Pulmonary artery endothelial cell (primary cell): ENCODE measurements around the gene RBL1. TPM values are rescaled to one million over a fixed set of nuclear protein-coding genes. Genes with fewer than 3 reads are reported as not detected.
A peak's percentile ranks its signal among the peaks of the same experiment; 100 is the strongest.
"Not testable (repeated sequence)": the region's sequence is repeated elsewhere in the genome, so short reads cannot be mapped to it uniquely, and the experiment has no call there.

Experiments used
- DNase-seq: peaks from one replicate; pipeline ENCODE4 v3.0.0-alpha.2; 2011; ENCODE audit warnings: low read depth, low spot score
- total RNA-seq: library from RNA; depleted of rRNA; stranded (reverse); fragments of >200 nt; gene quantifications from 2 replicates; pipeline ENCODE4 v1.2.3, GENCODE V29; 2014

Gene RBL1
- total RNA-seq, 1 donor from 2014 or later, result 13.1 TPM

DNA sequence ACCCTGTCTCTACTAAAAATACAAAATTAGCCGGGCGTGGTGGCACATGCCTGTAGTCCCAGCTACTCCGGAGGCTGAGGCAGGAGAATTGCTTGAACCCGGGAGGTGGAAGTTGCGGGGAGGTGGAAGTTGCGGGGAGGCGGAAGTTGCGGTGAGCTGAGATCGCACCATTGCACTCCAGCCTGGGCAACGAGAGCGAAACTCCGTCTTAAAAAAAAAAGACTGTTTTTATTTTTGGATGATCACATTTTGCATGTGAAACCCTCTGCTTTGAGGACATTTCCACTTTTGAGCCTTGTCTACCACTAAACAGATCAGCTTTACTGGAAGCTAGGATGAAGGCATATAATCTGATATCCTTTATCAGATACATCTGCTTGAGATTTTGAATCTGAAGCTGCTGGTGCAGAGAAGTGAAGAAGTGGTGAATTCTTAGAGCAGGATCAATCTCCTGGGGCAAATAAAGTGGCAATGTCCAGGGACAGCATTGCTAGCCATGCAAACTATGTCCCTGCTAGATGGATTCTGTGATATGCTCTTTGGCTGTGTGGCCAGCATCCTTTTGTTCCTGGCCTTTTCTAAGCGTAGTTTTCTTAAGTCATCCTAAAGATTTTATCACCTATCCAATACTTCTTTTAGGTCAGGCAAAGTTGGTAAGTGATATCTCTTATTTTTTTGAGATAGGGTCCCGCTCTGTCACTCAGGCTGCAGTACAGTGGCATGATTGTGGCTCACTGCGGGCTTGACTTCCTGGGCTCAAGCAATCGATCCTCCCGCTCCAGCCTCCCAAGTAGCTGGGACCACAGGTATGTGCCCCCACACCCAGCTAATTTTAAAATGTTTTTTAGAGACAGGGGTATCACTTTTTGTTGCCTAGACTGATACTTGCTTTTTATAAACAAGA lies 23.3 kb downstream of the RBL1 start:
- DNase-seq, result no peak

GRCh38 chr20:37071481-37071911 lies 24.3 kb downstream of the RBL1 start:
- peak; percentile 4 for DNase-seq

GRCh38 chr20:37069563-37069962 lies 26.2 kb downstream of the RBL1 start:
- DNase-seq, result not testable (repeated sequence)

- no peak for DNase-seq
These were observed 29.6 kb downstream of the RBL1 start for GRCh38 chr20:37066168-37066567.

DNA sequence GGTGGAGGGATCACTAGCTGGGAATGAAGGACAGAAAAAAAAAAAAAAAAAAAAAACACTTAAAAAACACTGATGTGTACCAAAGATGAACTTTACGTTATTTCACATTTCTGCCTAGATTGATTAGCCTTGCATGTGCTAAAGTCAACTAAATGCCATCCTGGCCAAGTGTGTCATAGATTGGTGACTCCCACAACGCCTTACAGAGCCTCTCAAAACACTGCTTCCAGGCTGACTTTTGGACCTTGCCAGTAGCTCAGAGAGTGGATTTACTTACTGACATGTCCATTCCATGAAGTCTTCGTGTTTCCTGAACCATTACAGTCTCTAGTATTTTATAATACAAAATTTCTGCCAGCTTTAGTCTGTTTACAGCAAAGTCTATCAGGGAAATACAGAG lies 40.5 kb downstream of the RBL1 start:
- no peak for DNase-seq

- no peak for DNase-seq
These were observed 42.4 kb downstream of the RBL1 start for GRCh38 chr20:37053230-37053950.

DNA sequence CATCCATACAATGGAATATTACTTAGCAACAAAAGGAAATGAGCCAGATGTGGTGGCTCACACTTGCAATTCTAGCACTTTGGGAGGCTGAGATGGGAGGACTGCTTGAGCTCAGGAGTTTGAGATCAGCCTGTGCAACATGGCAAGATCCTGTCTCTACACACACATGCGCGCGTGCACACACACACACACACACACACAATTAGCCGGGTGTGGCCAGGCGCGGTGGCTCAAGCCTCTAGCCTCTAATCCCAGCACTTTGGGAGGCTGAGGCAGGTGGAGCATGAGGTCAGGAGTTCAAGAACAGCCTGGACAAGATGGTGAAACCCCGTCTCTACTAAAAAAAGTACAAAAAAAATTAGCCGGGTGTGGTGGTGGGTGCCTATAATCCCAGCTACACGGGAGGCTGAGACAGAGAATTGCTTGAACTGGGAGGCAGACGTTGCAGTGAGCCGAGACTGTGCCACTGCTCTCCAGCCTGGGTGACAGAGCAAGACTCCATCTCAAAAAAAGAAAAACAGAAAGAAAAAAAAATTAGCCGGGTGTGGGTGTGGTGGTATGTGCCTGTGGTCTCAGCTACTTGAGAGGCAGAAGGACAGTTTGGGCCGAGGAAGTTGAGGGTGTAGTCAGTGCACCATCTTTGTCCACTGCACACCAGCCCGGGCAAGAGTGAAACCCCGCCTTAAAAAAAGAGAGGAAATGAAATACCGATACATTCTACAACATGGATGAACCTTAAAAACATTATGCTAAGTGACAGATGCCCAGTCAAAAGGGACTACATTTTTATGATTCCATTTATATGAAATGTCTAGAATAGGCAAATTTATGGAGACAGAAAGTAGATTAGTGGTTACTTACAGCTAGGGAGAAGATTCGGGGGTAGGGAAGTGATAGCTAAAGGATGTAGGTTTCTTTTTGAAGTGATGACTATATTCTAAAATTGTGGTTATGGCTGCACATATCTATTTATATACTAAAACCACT lies 52.5 kb downstream of the RBL1 start:
- DNase-seq, result no peak

DNA sequence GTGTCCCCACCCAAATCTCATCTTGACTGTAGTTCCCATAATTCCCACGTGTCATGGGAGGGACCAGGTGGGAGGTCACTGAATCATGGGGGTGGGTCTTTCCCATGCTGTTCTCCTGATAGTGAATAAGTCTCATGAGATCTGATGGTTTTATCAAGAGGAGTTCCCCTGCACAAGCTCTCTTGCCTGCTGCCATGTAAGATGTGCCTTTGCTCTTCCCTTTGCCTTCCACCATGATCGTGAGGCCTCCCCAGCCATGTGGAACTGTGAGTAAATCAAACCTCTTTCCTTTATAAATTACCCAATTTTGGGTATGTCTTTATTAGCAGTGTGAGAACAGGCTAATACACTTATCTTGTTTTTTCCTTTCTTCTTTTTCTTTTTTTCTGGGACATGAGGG lies 56.4 kb downstream of the RBL1 start:
- DNase-seq, result not testable (repeated sequence)

- no peak for DNase-seq
These were observed 63.7 kb downstream of the RBL1 start for GRCh38 chr20:37032077-37032476.

DNA sequence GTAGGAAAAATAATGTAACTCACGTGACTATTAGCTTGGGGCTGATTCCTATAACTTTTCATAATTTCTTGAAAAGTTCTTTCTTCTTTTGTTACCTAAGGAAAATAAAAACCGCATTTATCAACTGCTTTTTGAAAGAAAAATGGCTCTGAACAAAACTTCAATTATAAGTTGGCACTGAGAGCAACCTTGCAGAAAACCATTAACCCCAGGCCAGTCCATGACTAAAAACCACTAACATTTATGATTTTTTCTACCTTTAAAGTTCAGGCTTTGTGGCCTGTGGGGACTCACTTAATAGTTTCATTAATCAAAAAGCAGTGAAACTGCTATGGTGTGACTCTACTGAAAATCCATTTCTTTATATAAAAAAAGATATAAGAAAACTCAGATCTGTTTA lies 75.2 kb downstream of the RBL1 start:
- no peak for DNase-seq

DNA sequence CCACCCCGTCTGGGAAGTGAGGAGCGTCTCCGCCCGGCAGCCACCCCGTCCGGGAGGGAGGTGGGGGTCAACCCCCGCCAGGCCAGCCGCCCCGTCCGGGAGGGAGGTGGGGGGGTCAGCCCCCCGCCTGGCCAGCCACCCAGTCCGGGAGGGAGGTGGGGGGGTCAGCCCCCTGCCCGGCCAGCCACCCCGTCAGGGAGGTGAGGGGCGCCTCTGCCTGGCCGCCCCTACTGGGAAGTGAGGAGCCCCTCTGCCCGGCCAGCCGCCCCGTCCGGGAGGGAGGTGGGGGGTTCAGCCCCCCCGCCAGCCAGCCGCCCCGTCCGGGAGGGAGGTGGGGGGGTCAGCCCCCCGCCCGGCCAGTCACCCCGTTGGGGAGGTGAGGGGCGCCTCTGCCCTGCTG lies 83.2 kb downstream of the RBL1 start:
- not testable (repeated sequence) for DNase-seq

DNA sequence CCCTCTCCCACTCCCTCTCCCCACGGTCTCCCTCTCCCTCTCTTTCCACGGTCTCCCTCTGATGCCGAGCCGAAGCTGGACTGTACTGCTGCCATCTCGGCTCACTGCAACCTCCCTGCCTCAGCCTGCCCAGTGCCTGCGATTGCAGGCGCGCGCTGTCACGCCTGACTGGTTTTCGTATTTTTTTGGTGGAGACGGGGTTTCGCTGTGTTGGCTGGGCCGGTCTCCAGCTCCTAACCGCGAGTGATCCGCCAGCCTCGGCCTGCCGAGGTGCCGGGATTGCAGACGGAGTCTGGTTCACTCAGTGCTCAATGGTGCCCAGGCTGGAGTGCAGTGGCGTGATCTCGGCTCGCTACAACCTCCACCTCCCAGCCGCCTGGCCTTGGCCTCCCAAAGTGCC lies 83.9 kb downstream of the RBL1 start:
- not testable (repeated sequence) for DNase-seq

DNA sequence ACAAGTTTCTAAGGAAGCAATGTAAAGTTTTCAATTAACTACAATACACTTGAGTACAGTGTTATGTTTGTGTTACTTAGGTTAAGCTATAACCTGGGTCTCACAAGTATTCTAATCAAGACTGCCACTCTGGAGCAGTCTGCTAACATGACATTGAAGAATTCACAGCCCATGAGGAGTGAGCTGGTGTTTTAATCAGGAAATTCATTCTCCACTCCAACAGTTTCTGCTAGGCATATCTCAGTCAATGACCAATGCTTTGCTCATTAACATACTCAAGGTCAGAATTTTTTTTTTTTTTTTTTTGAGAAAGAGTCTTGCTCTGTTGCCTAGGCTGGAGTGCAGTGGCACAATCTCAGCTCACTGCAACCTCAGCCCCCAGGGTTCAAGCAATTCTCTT lies 84.7 kb downstream of the RBL1 start:
- no peak for DNase-seq

DNA sequence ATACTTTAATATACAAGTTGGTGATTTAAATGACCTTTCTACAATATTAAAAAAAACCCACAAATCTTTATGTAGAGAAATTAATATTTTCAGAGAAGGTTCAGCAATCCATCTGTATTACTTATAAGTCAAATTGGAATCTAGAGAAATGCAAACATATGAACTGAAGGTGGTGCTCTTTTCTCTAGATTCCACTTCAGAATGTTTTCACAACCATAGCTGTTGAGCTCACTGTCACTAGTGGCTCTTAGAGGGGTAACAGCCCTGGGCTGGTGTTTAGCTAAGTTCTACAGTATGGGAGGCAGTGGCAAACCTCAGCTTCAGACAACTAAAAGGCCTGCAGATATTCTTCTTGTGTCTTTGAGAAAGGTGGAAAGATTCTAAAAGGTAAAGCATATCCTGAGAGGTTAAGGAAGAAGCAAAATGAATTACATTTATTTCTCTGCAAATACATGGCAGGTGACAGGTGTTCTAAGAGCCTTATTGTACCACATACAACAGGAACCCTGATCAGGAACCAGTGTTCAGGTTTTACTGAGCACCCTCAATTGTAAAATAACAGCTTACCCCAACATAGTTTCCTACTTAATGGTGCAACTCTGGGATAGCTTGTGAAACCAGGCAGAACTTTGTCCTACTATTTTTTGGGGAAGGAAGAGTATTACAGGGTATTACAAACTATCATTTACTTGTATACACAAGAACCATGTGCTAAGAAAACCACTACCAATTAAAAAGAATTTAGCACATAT lies 87.7 kb downstream of the RBL1 start:
- DNase-seq, result no peak

DNA sequence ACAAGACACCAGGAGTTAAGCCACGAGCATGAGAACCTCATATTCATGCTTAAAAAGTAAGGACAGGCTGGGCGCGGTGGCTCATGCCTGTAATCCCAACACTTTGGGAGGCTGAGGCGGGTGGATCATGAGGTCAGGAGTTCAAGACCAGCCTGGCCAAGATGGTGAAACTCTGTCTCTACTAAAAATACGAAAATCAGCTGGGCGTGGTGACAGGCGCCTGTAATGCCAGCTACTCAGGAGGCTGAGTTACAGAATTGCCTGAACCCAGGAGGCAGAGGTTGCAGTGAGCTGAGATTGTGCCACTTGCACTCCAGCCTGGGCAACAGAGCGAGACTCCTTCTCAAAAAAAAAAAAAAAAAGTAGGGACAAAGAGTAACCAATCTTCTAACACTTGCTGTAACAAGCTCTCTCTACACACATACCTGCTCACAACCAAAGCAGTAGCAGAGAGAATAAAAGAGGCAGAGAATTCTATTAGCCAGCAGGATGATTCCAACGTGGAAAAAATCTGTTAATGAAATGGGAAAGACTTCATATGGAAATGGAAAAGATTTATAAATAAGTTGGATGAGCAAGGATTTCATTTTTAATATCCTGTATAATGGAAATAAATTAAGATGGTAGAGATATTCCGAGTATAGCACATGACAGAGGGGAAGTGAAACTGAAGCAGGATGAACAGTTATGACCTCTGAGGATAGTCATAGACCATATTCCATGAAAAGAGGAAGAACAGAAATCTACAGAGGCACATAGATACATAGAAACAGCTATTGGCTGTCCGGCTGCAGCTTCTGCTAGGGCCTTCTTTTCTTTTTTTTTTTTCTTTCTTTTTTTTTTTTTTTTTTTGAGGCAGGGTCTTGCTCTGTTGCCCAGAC lies 90.5 kb downstream of the RBL1 start:
- DNase-seq, result not testable (repeated sequence)

DNA sequence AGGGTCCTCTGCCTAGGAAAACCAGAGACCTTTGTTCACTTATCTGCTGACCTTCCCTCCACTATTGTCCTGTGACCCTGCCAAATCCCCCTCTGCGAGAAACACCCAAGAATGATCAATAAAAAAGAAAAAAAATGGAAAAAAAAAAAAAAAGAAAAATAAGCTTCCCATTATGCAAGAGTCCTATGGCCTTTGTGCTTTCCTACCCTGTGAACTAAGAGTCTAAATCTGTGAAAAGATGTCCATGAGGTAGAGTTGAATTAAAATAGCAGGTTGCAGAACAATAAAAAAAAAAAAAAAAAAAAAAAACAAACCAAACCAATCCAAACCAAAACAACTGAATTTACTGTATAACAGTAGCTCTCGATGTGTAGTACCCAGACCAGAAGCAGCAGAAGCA lies 94.2 kb downstream of the RBL1 start:
- DNase-seq, result not testable (repeated sequence)

DNA sequence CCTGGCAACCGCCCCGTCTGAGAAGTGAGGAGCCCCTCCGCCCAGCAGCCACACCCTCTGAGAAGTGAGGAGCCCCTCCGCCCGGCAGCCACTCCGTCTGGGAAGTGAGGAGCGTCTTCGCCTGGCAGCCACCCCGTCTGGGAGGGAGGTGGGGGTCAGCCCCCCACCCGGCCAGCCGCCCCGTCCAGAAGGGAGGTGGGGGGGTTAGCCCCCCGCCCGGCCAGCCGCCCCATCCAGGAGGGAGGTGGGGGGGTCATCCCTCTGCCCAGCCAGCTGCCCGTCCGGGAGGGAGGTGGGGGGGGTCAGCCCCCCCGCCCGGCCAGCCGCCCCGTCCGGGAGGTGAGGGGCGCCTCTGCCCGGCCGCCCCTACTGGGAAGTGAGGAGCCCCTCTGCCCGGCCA lies 95.6 kb downstream of the RBL1 start:
- not testable (repeated sequence) for DNase-seq

DNA sequence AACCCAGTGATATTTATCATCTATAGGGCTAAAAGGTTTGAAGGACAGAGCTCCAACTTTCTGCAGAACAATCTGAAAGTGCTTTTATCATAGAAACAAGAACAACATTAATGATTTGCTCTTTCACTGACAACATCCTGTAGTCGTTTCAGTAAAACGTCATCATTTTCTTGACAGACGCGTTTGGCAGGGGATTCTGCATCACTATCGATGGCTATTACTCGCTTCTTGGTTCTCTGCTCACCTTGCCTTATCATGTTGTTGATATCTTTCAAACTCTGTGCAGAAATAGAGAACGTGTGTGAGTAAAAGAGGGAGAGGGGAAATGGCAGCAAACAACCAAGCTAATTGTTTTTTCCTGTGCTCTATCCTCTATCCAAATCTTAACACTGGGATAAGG lies 97.1 kb downstream of the RBL1 start:
- no peak for DNase-seq

- DNase-seq, result no peak
These were observed 98.7 kb downstream of the RBL1 start for GRCh38 chr20:36997121-36997520.

- not testable (repeated sequence) for DNase-seq
These were observed 101.6 kb downstream of the RBL1 start for GRCh38 chr20:36994221-36994620.
